ENCODE measurements around the gene ZFP92.
"Not testable (repeated sequence)": the region's sequence is repeated elsewhere in the genome, so short reads cannot be mapped to it uniquely, and the experiment has no call there.

ZFP92 gene

GRCh38 chrX:153386097-153386496 lies 25.2 kb upstream of the ZFP92 start:
- Histone ChIP-seq H3K9me3 (ENCODE audit: control insufficient read depth, low read length) (no peaks in the 10 kb centered on the region), H3K4me1 (ENCODE audit: control insufficient read depth, insufficient read depth, low read length, poor library complexity, severe bottlenecking) (no peaks in the 10 kb centered on the region), H3K27me3 (replicated peaks; ENCODE audit: control insufficient read depth, insufficient read depth, low read length, poor library complexity, severe bottlenecking) (no peaks in the 10 kb centered on the region), H3K36me3 (ENCODE audit: control insufficient read depth, insufficient read depth, low read length) (no peaks in the 10 kb centered on the region), H3K27ac (ENCODE audit: insufficient read depth, low read length, poor library complexity, severe bottlenecking) (no peak overlapping the region), H3K4me3 (ENCODE audit: insufficient read depth, low read depth, low read length, poor library complexity, severe bottlenecking) (no peak overlapping the region)
- DNase-seq, result no peak

DNA sequence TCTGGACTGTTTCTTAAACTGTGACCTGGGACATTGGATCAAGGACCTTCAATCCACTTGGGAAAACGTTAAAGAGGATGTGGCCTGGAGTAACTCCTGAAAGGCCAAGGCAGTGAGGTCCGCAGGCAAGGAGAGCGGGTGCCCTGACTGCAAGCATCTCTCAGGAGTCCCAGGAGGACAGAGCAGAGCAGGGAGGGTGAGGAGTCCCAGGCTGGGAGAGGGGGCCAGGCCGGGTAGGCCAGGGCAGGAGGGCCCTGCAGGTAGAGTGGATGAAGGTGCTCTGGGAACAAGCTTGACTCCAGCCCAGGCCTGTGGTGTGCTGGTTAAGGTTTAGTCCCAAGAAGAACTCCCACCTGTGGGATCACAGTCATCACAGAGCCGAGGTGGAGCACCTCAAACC lies 23.9 kb upstream of the ZFP92 start:
- Histone ChIP-seq H3K36me3 (ENCODE audit: control insufficient read depth, insufficient read depth, low read length) (no peaks in the 10 kb centered on the region), H3K4me3 (ENCODE audit: insufficient read depth, low read depth, low read length, poor library complexity, severe bottlenecking) (no peak overlapping the region), H3K27ac (ENCODE audit: insufficient read depth, low read length, poor library complexity, severe bottlenecking) (no peak overlapping the region), H3K9me3 (ENCODE audit: control insufficient read depth, low read length) (no peaks in the 10 kb centered on the region), H3K4me1 (ENCODE audit: control insufficient read depth, insufficient read depth, low read length, poor library complexity, severe bottlenecking) (no peaks in the 10 kb centered on the region), H3K27me3 (replicated peaks; ENCODE audit: control insufficient read depth, insufficient read depth, low read length, poor library complexity, severe bottlenecking) (no peaks in the 10 kb centered on the region)
- no peak for DNase-seq

DNA sequence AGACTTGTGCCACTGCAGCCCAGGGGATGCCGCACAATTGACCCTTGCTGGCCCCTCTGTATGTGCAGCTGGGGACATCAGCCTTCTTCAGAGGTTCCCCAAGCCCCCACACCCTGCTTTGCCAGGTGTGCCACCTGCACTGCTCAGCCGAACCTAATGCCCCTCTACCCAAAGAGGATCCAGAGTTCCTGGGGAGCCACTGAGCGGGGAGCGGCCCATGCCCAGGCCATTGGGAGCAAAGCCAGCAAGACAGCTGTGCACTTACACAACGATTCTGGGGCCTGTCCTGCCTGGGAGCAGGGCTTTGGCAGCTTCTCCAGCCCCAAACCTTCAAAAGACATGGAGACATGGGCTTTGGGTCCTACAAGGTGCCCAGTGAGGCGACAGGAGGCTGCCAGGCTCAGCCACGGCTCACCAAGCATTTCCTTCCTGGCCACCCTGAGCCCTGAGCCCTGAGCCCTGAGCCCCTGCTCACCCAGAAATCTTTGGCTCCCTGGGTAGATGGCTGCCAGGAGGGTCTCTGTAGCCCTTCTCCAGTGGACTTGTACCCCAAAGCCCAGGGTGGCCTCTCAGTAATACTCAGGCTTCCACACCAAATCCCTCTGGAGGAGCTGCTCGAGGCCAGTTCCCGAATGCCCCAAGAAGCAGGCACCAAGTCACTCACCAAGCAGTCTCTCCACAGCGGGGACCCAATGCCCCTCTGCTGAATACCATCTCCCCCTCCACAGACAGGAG lies 23.1 kb upstream of the ZFP92 start:
- no peak for DNase-seq
- no peak overlapping the region for H3K27ac ChIP-seq (ENCODE audit: insufficient read depth, low read length, poor library complexity, severe bottlenecking)

DNA sequence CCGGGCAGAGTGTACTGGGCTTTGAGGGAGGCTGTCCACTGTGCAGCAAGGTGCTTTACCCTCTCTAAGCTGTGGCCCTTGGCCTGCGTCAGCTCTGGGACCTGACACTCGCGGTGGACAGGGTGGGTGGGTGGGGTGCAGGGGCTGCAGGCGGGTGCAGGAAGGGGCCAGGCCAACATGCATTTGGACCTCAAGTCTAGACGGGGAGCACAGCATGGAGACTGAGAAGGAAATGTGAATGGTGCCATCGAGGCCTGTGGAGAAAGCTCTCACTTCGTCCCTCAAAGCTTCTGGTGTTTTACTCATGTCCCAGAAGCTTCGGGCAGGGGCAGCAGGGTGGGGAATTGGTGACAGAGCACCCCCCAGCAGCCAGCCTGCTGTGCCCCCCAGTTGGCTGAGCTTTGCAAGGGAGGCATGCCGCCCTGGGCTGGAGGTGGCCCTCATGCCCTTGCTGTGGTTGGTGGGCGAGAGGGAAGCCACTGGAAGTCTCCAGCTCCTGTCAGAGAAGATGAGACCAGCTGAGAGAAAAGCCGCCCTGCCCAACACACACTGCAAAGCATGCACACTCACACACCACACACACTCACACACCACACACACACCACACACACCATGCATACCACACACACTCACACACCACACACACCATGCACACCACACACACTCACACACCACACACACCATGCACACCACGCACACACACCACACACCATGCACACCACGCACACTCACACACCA lies 22.4 kb upstream of the ZFP92 start:
- Histone ChIP-seq H3K27ac (ENCODE audit: insufficient read depth, low read length, poor library complexity, severe bottlenecking) (no peak overlapping the region), H3K4me1 (ENCODE audit: control insufficient read depth, insufficient read depth, low read length, poor library complexity, severe bottlenecking) (no peaks in the 10 kb centered on the region), H3K27me3 (replicated peaks; ENCODE audit: control insufficient read depth, insufficient read depth, low read length, poor library complexity, severe bottlenecking) (no peaks in the 10 kb centered on the region), H3K4me3 (ENCODE audit: insufficient read depth, low read depth, low read length, poor library complexity, severe bottlenecking) (no peak overlapping the region), H3K36me3 (ENCODE audit: control insufficient read depth, insufficient read depth, low read length) (no peaks in the 10 kb centered on the region), H3K9me3 (ENCODE audit: control insufficient read depth, low read length) (no peaks in the 10 kb centered on the region)
- no peak for DNase-seq

More for the DNA sequence above, 23.1 kb upstream of the ZFP92 start:
- H3K27me3 ChIP-seq (replicated peaks; ENCODE audit: control insufficient read depth, insufficient read depth, low read length, poor library complexity, severe bottlenecking), result no peaks in the 10 kb centered on the region
- no peaks in the 10 kb centered on the region for H3K36me3 ChIP-seq (ENCODE audit: control insufficient read depth, insufficient read depth, low read length)
- H3K9me3 ChIP-seq (ENCODE audit: control insufficient read depth, low read length), result no peaks in the 10 kb centered on the region
- no peaks in the 10 kb centered on the region for H3K4me1 ChIP-seq (ENCODE audit: control insufficient read depth, insufficient read depth, low read length, poor library complexity, severe bottlenecking)
- H3K4me3 ChIP-seq (ENCODE audit: insufficient read depth, low read depth, low read length, poor library complexity, severe bottlenecking), result no peak overlapping the region

- not testable (repeated sequence) for H3K36me3 ChIP-seq (ENCODE audit: control insufficient read depth, insufficient read depth, low read length); H3K4me1 ChIP-seq (ENCODE audit: control insufficient read depth, insufficient read depth, low read length, poor library complexity, severe bottlenecking); DNase-seq; H3K27ac ChIP-seq (ENCODE audit: insufficient read depth, low read length, poor library complexity, severe bottlenecking); H3K4me3 ChIP-seq (ENCODE audit: insufficient read depth, low read depth, low read length, poor library complexity, severe bottlenecking); H3K9me3 ChIP-seq (ENCODE audit: control insufficient read depth, low read length); H3K27me3 ChIP-seq (replicated peaks; ENCODE audit: control insufficient read depth, insufficient read depth, low read length, poor library complexity, severe bottlenecking)
Observed at GRCh38 chrX:153389460-153389768, 21.9 kb upstream of the ZFP92 start.

- Histone ChIP-seq H3K27ac (ENCODE audit: insufficient read depth, low read length, poor library complexity, severe bottlenecking) (no peak overlapping the region), H3K9me3 (ENCODE audit: control insufficient read depth, low read length) (no peaks in the 10 kb centered on the region), H3K4me3 (ENCODE audit: insufficient read depth, low read depth, low read length, poor library complexity, severe bottlenecking) (no peak overlapping the region), H3K4me1 (ENCODE audit: control insufficient read depth, insufficient read depth, low read length, poor library complexity, severe bottlenecking) (no peaks in the 10 kb centered on the region), H3K27me3 (replicated peaks; ENCODE audit: control insufficient read depth, insufficient read depth, low read length, poor library complexity, severe bottlenecking) (no peaks in the 10 kb centered on the region), H3K36me3 (ENCODE audit: control insufficient read depth, insufficient read depth, low read length) (no peaks in the 10 kb centered on the region)
- DNase-seq, result no peak
Observed at GRCh38 chrX:153392642-153393321, 18.5 kb upstream of the ZFP92 start.

GRCh38 chrX:153394612-153395011 lies 16.7 kb upstream of the ZFP92 start:
- no peak for DNase-seq
- H3K27ac ChIP-seq (ENCODE audit: insufficient read depth, low read length, poor library complexity, severe bottlenecking), result no peak overlapping the region
- H3K36me3 ChIP-seq (ENCODE audit: control insufficient read depth, insufficient read depth, low read length), result no peaks in the 10 kb centered on the region
- no peaks in the 10 kb centered on the region for H3K9me3 ChIP-seq (ENCODE audit: control insufficient read depth, low read length)
- no peaks in the 10 kb centered on the region for H3K4me1 ChIP-seq (ENCODE audit: control insufficient read depth, insufficient read depth, low read length, poor library complexity, severe bottlenecking)
- H3K4me3 ChIP-seq (ENCODE audit: insufficient read depth, low read depth, low read length, poor library complexity, severe bottlenecking), result no peak overlapping the region
- H3K27me3 ChIP-seq (replicated peaks; ENCODE audit: control insufficient read depth, insufficient read depth, low read length, poor library complexity, severe bottlenecking), result no peaks in the 10 kb centered on the region

DNA sequence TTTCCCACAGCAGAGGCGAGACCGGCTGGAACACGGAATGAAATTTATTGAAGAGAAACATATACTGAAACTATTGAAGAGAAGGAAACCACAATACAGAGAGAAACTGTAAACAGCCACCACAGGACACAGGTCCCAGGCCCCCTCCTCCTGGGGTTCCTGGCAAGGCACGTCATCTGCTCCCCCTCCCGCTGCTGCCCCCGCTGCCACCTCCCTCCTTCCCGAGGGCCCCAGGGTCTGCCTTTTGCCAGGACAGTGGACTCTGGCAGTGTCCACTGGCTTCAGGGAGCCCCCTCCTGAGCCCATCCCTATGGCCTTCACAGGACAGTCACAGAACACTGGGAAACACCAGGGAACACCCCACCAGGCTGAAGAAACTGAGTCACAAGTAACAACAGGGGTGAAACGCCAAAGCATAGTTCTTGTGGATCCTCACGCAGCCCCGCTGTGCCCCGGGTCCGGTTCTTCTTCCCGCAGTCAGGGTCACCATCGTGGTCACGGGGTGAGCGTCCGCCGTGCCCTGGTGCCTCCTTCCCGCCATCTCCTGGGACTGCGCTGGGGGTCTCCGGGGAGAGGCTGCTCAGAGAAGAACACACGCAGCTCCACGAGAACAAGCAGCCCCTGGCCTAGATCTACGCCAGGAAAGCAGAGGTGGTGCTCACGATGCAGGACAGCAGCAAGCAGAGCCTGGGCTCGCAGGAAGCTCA lies 15.5 kb upstream of the ZFP92 start:
- Histone ChIP-seq H3K4me3 (ENCODE audit: insufficient read depth, low read depth, low read length, poor library complexity, severe bottlenecking) (no peak overlapping the region), H3K36me3 (ENCODE audit: control insufficient read depth, insufficient read depth, low read length) (no peaks in the 10 kb centered on the region), H3K27me3 (replicated peaks; ENCODE audit: control insufficient read depth, insufficient read depth, low read length, poor library complexity, severe bottlenecking) (no peaks in the 10 kb centered on the region), H3K4me1 (ENCODE audit: control insufficient read depth, insufficient read depth, low read length, poor library complexity, severe bottlenecking) (no peaks in the 10 kb centered on the region), H3K9me3 (ENCODE audit: control insufficient read depth, low read length) (no peaks in the 10 kb centered on the region), H3K27ac (ENCODE audit: insufficient read depth, low read length, poor library complexity, severe bottlenecking) (no peak overlapping the region)
- DNase-seq, result no peak

GRCh38 chrX:153396320-153397195 lies 14.7 kb upstream of the ZFP92 start:
- H3K27me3 ChIP-seq (replicated peaks; ENCODE audit: control insufficient read depth, insufficient read depth, low read length, poor library complexity, severe bottlenecking), result no peaks in the 10 kb centered on the region
- no peak for DNase-seq
- H3K36me3 ChIP-seq (ENCODE audit: control insufficient read depth, insufficient read depth, low read length), result no peaks in the 10 kb centered on the region
- no peaks in the 10 kb centered on the region for H3K9me3 ChIP-seq (ENCODE audit: control insufficient read depth, low read length)
- no peak overlapping the region for H3K4me3 ChIP-seq (ENCODE audit: insufficient read depth, low read depth, low read length, poor library complexity, severe bottlenecking)
- H3K4me1 ChIP-seq (ENCODE audit: control insufficient read depth, insufficient read depth, low read length, poor library complexity, severe bottlenecking), result no peaks in the 10 kb centered on the region
- H3K27ac ChIP-seq (ENCODE audit: insufficient read depth, low read length, poor library complexity, severe bottlenecking), result no peak overlapping the region
